Measurements from ENCODE around the gene LSR. TPM values are rescaled to one million over a fixed set of nuclear protein-coding genes. Genes with fewer than 3 reads are reported as not detected.
A peak's percentile ranks its signal among the peaks of the same experiment; 100 is the strongest.

Gene LSR
- total RNA-seq, 1 donor from 2014 or later, result 27.1 TPM

- peaks cover 14% of the 10 kb centered on the region for H3K4me1 Mint-ChIP-seq
- H3K27me3 Mint-ChIP-seq (ENCODE audit: insufficient read depth, low read depth), result peaks cover 18% of the 10 kb centered on the region
Observed at GRCh38 chr19:35305181-35305580, 56.4 kb downstream of the LSR start.

DNA sequence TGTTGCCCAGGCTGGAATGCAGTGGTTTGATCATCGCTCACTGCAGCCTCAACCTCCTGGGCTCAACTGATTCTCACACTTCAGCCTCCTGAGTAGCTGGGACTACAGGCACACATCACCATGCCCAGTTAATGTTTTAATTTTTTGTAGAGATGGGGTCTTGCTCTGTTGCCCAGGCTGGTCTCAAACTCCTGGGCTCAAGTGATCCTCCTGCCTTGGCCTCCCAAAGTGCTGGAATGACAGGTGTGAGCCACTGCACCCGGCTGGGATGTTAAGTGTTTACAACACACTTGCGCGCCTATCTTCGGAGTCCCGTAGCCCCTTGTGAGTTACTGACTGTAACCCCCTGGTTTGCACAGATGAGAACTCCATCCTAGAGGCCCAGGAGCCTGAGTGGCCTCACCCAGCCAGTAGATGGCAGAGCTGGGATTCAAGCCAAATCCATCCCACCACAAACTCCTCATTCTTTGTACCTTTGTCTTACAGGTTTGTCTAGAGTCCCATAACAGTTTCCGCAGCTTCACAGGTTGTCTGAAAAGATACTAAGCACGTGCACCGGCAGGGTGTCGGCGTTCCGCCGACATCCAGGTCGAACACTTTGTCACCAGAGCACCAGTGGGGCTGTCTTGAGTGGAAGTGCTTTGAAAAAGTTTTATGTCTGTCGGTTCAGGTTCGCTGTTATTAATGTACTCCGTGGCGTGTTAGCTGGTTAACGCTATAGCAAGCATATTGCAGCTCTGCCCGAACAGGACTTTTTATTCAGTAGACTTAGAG is 57.9 kb downstream of the LSR start:
- Histone ChIP-seq H3K4me2 (no peak overlapping the region), H3K9ac (no peak overlapping the region), H3K79me2 (ENCODE audit: low read depth) (no peaks in the 10 kb centered on the region), H2AFZ (replicated peaks) (peak overlapping the region; percentile 69), H3K9me3 (ENCODE audit: low read depth) (no peaks in the 10 kb centered on the region), H3F3A (ENCODE audit: low read depth) (no peaks in the 10 kb centered on the region), H3K36me3 (no peaks in the 10 kb centered on the region), H4K20me1 (ENCODE audit: low read depth) (no peaks in the 10 kb centered on the region), H3K27me3 (no peaks in the 10 kb centered on the region), H3K4me3 (no peak overlapping the region), H3K4me1 (no peaks in the 10 kb centered on the region), H3K27ac (no peak overlapping the region)
- Mint-ChIP-seq H3K4me1 (peaks cover 14% of the 10 kb centered on the region), H3K27ac (peak overlapping the region; percentile 42), H3K4me3 (no peak overlapping the region), H3K36me3 (no peaks in the 10 kb centered on the region), H3K9me3 (no peaks in the 10 kb centered on the region), H3K27me3 (ENCODE audit: insufficient read depth, low read depth) (peaks cover 18% of the 10 kb centered on the region)
- peak; percentile 48 for DNase-seq (ENCODE audit: low spot score)
- no peak for TF ChIP-seq EZH2phosphoT487 (IDR thresholded peaks at IDR 0.05)
- no peak for TF ChIP-seq EZH2 (IDR thresholded peaks at IDR 0.05)
- TF ChIP-seq, protein P1, sequence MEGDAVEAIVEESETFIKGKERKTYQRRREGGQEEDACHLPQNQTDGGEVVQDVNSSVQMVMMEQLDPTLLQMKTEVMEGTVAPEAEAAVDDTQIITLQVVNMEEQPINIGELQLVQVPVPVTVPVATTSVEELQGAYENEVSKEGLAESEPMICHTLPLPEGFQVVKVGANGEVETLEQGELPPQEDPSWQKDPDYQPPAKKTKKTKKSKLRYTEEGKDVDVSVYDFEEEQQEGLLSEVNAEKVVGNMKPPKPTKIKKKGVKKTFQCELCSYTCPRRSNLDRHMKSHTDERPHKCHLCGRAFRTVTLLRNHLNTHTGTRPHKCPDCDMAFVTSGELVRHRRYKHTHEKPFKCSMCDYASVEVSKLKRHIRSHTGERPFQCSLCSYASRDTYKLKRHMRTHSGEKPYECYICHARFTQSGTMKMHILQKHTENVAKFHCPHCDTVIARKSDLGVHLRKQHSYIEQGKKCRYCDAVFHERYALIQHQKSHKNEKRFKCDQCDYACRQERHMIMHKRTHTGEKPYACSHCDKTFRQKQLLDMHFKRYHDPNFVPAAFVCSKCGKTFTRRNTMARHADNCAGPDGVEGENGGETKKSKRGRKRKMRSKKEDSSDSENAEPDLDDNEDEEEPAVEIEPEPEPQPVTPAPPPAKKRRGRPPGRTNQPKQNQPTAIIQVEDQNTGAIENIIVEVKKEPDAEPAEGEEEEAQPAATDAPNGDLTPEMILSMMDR (IDR thresholded peaks at IDR 0.05), result peak; percentile 56

More at GRCh38 chr19:35305181-35305580, 56.4 kb downstream of the LSR start:
- no peaks in the 10 kb centered on the region for H3K9me3 ChIP-seq (ENCODE audit: low read depth)
- no peaks in the 10 kb centered on the region for H3K4me1 ChIP-seq
- no peak overlapping the region for H3K9ac ChIP-seq
- no peak overlapping the region for H3K4me2 ChIP-seq
- no peaks in the 10 kb centered on the region for H3F3A ChIP-seq (ENCODE audit: low read depth)
- no peaks in the 10 kb centered on the region for H4K20me1 ChIP-seq (ENCODE audit: low read depth)
- no peak overlapping the region for H3K27ac ChIP-seq
- no peak overlapping the region for H3K4me3 ChIP-seq
- Mint-ChIP-seq H3K36me3 (no peaks in the 10 kb centered on the region), H3K27ac (no peak overlapping the region), H3K4me3 (no peak overlapping the region), H3K9me3 (no peaks in the 10 kb centered on the region)
- no peak overlapping the region for H2AFZ ChIP-seq (replicated peaks)
- no peaks in the 10 kb centered on the region for H3K36me3 ChIP-seq
- TF ChIP-seq, protein P1 (IDR thresholded peaks at IDR 0.05), result no peak
- TF ChIP-seq EZH2 (IDR thresholded peaks at IDR 0.05) (no peak), EZH2phosphoT487 (IDR thresholded peaks at IDR 0.05) (no peak)
- H3K79me2 ChIP-seq (ENCODE audit: low read depth), result no peaks in the 10 kb centered on the region
- DNase-seq (ENCODE audit: low spot score), result no peak
- no peaks in the 10 kb centered on the region for H3K27me3 ChIP-seq

- peaks cover 14% of the 10 kb centered on the region for H3K4me1 Mint-ChIP-seq
- no peaks in the 10 kb centered on the region for H3K9me3 Mint-ChIP-seq
- H3K27me3 ChIP-seq, result no peaks in the 10 kb centered on the region
- H3K4me3 Mint-ChIP-seq, result no peak overlapping the region
- no peak overlapping the region for H2AFZ ChIP-seq (replicated peaks)
- H3F3A ChIP-seq (ENCODE audit: low read depth), result no peaks in the 10 kb centered on the region
- no peak overlapping the region for H3K27ac ChIP-seq
- no peak overlapping the region for H3K9ac ChIP-seq
- H3K4me2 ChIP-seq, result no peak overlapping the region
- no peak overlapping the region for H3K4me3 ChIP-seq
- H3K79me2 ChIP-seq (ENCODE audit: low read depth), result no peaks in the 10 kb centered on the region
- no peaks in the 10 kb centered on the region for H3K36me3 ChIP-seq
- no peaks in the 10 kb centered on the region for H3K4me1 ChIP-seq
- no peaks in the 10 kb centered on the region for H3K36me3 Mint-ChIP-seq
- H3K27ac Mint-ChIP-seq, result peak overlapping the region; percentile 74
- DNase-seq (ENCODE audit: low spot score), result no peak
- H3K9me3 ChIP-seq (ENCODE audit: low read depth), result no peaks in the 10 kb centered on the region
- H4K20me1 ChIP-seq (ENCODE audit: low read depth), result no peaks in the 10 kb centered on the region
- TF ChIP-seq, protein P1 (IDR thresholded peaks at IDR 0.05), result no peak
- TF ChIP-seq EZH2 (IDR thresholded peaks at IDR 0.05), result no peak
- no peak for TF ChIP-seq EZH2phosphoT487 (IDR thresholded peaks at IDR 0.05)
- H3K27me3 Mint-ChIP-seq (ENCODE audit: insufficient read depth, low read depth), result peaks cover 17% of the 10 kb centered on the region
Observed at GRCh38 chr19:35307931-35308330, 59.1 kb downstream of the LSR start.

Data from neural progenitor cell (in vitro differentiated cells).